K562 (cell line): ENCODE data around the gene KMT2C. TPM values are rescaled to one million over a fixed set of nuclear protein-coding genes. Genes with fewer than 3 reads are reported as not detected.
A peak's percentile ranks its signal among the peaks of the same experiment; 100 is the strongest.
"Not testable (repeated sequence)": the region's sequence is repeated elsewhere in the genome, so short reads cannot be mapped to it uniquely, and the experiment has no call there.

Source experiments
- ATAC-seq: fragments of 200-7000 bp; cut with Tn5 transposase; 3 replicates; pipeline ENCODE4 v1.9.1; 2020; ENCODE audit warnings: moderate library complexity
- BruUV-seq: library from RNA; stranded (reverse); fragments of 400-500 nt; replicated peaks from 2 replicates; lab custom pipeline; 2021; lab: Mats Ljungman, UMichigan
- CTCF ChIA-PET: fragments of 300-600 bp; formaldehyde crosslinking; extraction: SDS; loops from one replicate; lab custom pipeline; 2021; ENCODE audit warnings: low intra/inter-chr PET ratio; lab: Yijun Ruan, JAX
- POLR2A ChIA-PET: fragments of 300-600, 350-650 bp; sonication (Branson Sonifier 250); formaldehyde crosslinking; extraction: SDS; loops from one replicate; lab custom pipeline; 2021; ENCODE audit warnings: antibody characterized with exemption, inconsistent platforms; lab: Yijun Ruan, JAX
- DNase-seq, 4 experiments: peaks; one replicate each; pipeline versions ENCODE4 v3.0.0 to v3.0.0-alpha.2; 2011 to 2018; ENCODE audit warnings: low spot score in 3 of 4, mixed read lengths in 3 of 4; ENCODE audit errors: extremely low read depth in 1 of 4
- FAIRE-seq: peaks from 2 replicates; lab custom pipeline; 2011; peaks lifted over from hg19 to GRCh38; lab: Jason Lieb, UNC
- H2AFZ ChIP-seq: 2 replicates; pipeline ENCODE4 v1.6.0; 2011; ENCODE audit warnings: low read depth, low read length, control low read depth, inconsistent platforms
- H3K27ac ChIP-seq: fragments of 200-600 bp; 3 replicates; pipeline ENCODE4 v1.8.0; 2011; ENCODE audit warnings: low read depth, mild to moderate bottlenecking, control low read depth, inconsistent platforms, low read length, moderate library complexity, mixed read lengths; ENCODE audit errors: extremely low read depth
- H3K27me3 ChIP-seq, 2 experiments: fragments of 300-600 bp in 1 of 2; 2 replicates in 1 of 2; 3 replicates in 1 of 2; pipeline versions ENCODE4 v1.6.0 to v1.8.0; 2011; ENCODE audit warnings: inconsistent platforms in 2 of 2, low read length in 2 of 2, mild to moderate bottlenecking in 1 of 2, mixed read lengths in 1 of 2, moderate library complexity in 1 of 2; ENCODE audit not compliant: control insufficient read depth in 2 of 2, insufficient read depth in 2 of 2
- H3K36me3 ChIP-seq: fragments of 300-600 bp; 3 replicates; pipeline ENCODE4 v1.8.0; 2011; ENCODE audit warnings: mild to moderate bottlenecking, low read length, inconsistent platforms; ENCODE audit not compliant: control insufficient read depth, insufficient read depth
- H3K4me1 ChIP-seq, 2 experiments: fragments of 200-600 bp in 1 of 2; replicated peaks in 1 of 2; 2 replicates in 1 of 2; 3 replicates in 1 of 2; pipeline versions ENCODE4 v1.5.1 to v1.8.0; 2011; ENCODE audit warnings: inconsistent platforms in 2 of 2, low read length in 2 of 2, mild to moderate bottlenecking in 1 of 2, mixed read lengths in 1 of 2, moderate library complexity in 1 of 2; ENCODE audit not compliant: control insufficient read depth in 2 of 2, insufficient read depth in 2 of 2
- H3K4me2 ChIP-seq: 2 replicates; pipeline ENCODE4 v1.6.1; 2011; ENCODE audit warnings: low read length, control low read depth, inconsistent platforms, mixed read lengths; ENCODE audit not compliant: insufficient read depth
- H3K4me3 ChIP-seq: fragments of 200-600 bp; sonication (generic), shearing (Covaris generic); 2 replicates; pipeline ENCODE4 v1.5.1; 2016; ENCODE audit warnings: control low read depth, inconsistent platforms
- H3K79me2 ChIP-seq: fragments of 200-600 bp; 3 replicates; pipeline ENCODE4 v1.8.0; 2011; ENCODE audit warnings: low read length, inconsistent platforms; ENCODE audit not compliant: control insufficient read depth, insufficient read depth
- H3K9ac ChIP-seq, 2 experiments: 2 replicates each; pipeline versions ENCODE4 v1.6.0 to v1.6.1; 2011; ENCODE audit warnings: low read depth in 2 of 2, low read length in 2 of 2, control low read depth in 1 of 2, inconsistent platforms in 1 of 2, mild to moderate bottlenecking in 1 of 2, mixed read lengths in 1 of 2; ENCODE audit not compliant: insufficient read depth in 1 of 2
- H3K9me1 ChIP-seq: one replicate; pipeline ENCODE4 v1.6.0; 2011; ENCODE audit warnings: inconsistent platforms, mild to moderate bottlenecking, low read length, moderate library complexity; ENCODE audit not compliant: control insufficient read depth, insufficient read depth
- H3K9me3 ChIP-seq: replicated peaks from 2 replicates; pipeline ENCODE4 v1.5.1; 2011; ENCODE audit warnings: low read depth, low read length, inconsistent platforms; ENCODE audit not compliant: control insufficient read depth, insufficient read depth
- H4K20me1 ChIP-seq: replicated peaks from 2 replicates; pipeline ENCODE4 v1.6.1; 2011; ENCODE audit warnings: low read length, inconsistent platforms, mixed read lengths; ENCODE audit not compliant: control insufficient read depth, insufficient read depth
- FOXK2 ChIP-seq, 2 experiments: fragments of 450-650 bp; IDR thresholded peaks in 1 of 2; conservative IDR thresholded peaks in 1 of 2; 2 replicates each; pipeline ENCODE4 v1.6.1; 2016; ENCODE audit warnings: low read depth in 2 of 2, mild to moderate bottlenecking in 1 of 2
- WGBS: fragments of 100-300 bp; shearing (Covaris generic); methylation state at CpG from one replicate; pipeline ENCODE4 v1.1.6; 2016; ENCODE audit warnings: low coverage, mixed read lengths; ENCODE audit not compliant: insufficient coverage; ENCODE audit errors: missing lambda C conversion rate; 5-methylcytosine and 5-hydroxymethylcytosine counted together
- in situ Hi-C: fragments of 300-500 bp; cut with MboI; formaldehyde crosslinking; loops from 4 replicates; pipeline ENCODE4 v1.15.0; 2018; ENCODE audit warnings: inconsistent platforms, mixed read lengths
- intact Hi-C: fragments of 100-400 bp; cut with micrococcal nuclease; formaldehyde crosslinking; loops from 2 replicates; pipeline ENCODE4 v1.14.2; 2022
- polyA plus RNA-seq, 8 experiments: library from polyadenylated mRNA; depleted of rRNA in 4 of 8; stranded (reverse) in 5 of 8; unstranded in 3 of 8; fragments of >200 nt; fragmentation: Nextera tagmentation in 2 of 8; fragmentation: Illumina TruSeq in 1 of 8; extraction: Ambion mirVana in 2 of 8; extraction: Trizol in 1 of 8; gene quantifications; 2 replicates each; pipeline versions ENCODE4 v1.2.1 to v1.2.3, GENCODE V29; 2011 to 2014; ENCODE audit warnings: inconsistent platforms in 1 of 8, missing spikeins in 1 of 8
- total RNA-seq, 7 experiments: library from RNA; depleted of rRNA in 6 of 7; stranded (reverse); fragments of >200 nt in 6 of 7; fragmentation: Illumina TruSeq in 2 of 7; extraction: Trizol in 2 of 7; gene quantifications; 2 replicates each; pipeline versions ENCODE4 v1.2.1 to v1.2.3, GENCODE V29; 2011 to 2021; ENCODE audit warnings: low replicate concordance in 1 of 7

The KMT2C gene
- total and polyA plus RNA-seq, 9 of the 15 experiments (the other 6 are each of a cell fraction or from before 2014, with no cell fraction given): 4.9 to 67.8 (median 27.1) TPM

DNA sequence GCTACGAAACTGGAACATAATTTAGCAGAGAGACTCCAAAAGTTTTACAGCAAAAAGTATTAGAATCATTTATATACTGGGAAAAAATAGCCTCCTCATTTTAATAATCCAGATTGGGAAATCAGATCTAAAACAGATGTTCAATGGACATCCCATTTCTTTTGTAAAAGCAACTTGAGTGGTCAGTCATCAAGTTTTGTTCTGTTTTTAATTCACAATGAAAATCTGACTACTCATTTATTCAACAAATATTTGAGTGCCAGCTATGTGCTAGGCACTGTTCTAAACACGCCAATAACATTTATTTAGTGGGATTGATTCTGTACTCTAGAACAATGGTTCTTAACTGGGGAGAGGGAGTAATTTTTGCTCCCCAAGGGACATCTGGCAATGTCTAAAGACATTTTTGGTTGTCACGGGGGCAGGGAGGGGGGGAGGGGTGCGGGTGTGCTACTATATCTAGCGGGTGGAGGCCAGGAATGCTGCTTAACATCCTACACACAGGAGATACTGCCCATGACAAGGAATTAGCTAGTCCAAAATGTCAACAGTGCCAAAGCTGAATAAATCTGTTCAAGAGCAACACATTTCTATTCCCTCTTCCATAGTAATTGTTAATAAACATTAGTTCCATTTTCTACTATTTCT lies 54.7 kb downstream of the KMT2C start:
- H2AFZ ChIP-seq, H3K36me3 ChIP-seq, H3K27me3 ChIP-seq, H3K4me2 ChIP-seq, FAIRE-seq, in situ Hi-C loops, H3K9me1 ChIP-seq: not testable (repeated sequence)
- H3K79me2 ChIP-seq: peaks cover 91% of the 10 kb centered on the region
- peaks cover 3 to 14% of the 10 kb centered on the region in 2 experiments; a peak in 2 of 5 replicates for H3K4me1 ChIP-seq
- peak; percentile 45 for ATAC-seq
- TF ChIP-seq FOXK2 (conservative IDR thresholded peaks at IDR 0.05 in 1 of 2, IDR thresholded peaks at IDR 0.05 in 1 of 2; ENCODE audit: low read depth in 2 of 2): 0 out of 4 replicates have a peak, but pooled peaks of 1 of the 2 experiments have one; percentile 13
- TF ChIP-seq, all 486 proteins: peak for 1; not testable (repeated sequence) for 485
- WGBS: 34% methylated on average over 5 of the region's 5 CpGs
- DNase-seq: peak; percentile 51 to 72 (median 59)
- H3K9ac ChIP-seq, H3K9me3 ChIP-seq, BruUV-seq, H3K27ac ChIP-seq, H3K4me3 ChIP-seq, intact Hi-C loops, CTCF ChIA-PET: not testable (repeated sequence)
- peaks cover 18% of the 10 kb centered on the region; the same call in 1 of the 2 replicates for H4K20me1 ChIP-seq
- POLR2A ChIA-PET: interaction anchor here (1.0 to 1.1 kb wide), 2 partner anchors 10 to 21 kb away, joined by 3 to 5 read pairs; no protein-coding TSS in a partner anchor

DNA sequence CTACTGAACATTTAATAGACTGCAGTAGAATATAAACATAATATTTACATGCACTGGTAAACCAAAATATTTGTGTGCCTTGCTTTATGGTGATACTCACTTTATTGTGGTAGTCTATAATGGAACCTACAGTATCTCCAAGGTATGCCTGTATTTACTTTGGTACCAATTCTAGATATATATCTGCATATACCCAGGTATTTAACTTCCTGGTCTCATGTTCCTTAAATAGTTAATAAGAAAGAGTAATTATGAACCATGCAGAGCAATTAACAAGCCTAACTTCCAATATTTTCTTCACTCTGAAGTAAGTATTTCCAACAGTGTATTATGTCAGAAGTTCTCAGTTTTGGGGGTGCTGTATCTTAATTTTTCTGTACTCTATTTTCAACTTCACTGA lies 57.3 kb downstream of the KMT2C start:
- POLR2A ChIA-PET, DNase-seq, H3K27ac ChIP-seq, H3K9me1 ChIP-seq, H2AFZ ChIP-seq, intact Hi-C loops, H3K4me2 ChIP-seq, in situ Hi-C loops, H3K9ac ChIP-seq, ATAC-seq, CTCF ChIA-PET, H3K9me3 ChIP-seq, FAIRE-seq, H3K27me3 ChIP-seq, BruUV-seq, H3K4me1 ChIP-seq, H3K36me3 ChIP-seq, H3K4me3 ChIP-seq: not testable (repeated sequence)
- peaks cover 95% of the 10 kb centered on the region for H3K79me2 ChIP-seq
- peaks cover 17% of the 10 kb centered on the region; the same call in 1 of the 2 replicates for H4K20me1 ChIP-seq
